RWPE2 (cell line): Measurements from ENCODE around the gene CCDC18.

Experiments
- ATAC-seq: fragments of 200-7000 bp; cut with Tn5 transposase; 3 replicates; pipeline ENCODE4 v1.9.1; 2021; ENCODE audit warnings: low read depth
- DNase-seq: peaks from one replicate; pipeline ENCODE4 v3.0.0-alpha.2; 2020; ENCODE audit warnings: low spot score
- H3K27ac ChIP-seq: fragments of 450-650 bp; 2 replicates; pipeline ENCODE4 v1.5.1; 2017; ENCODE audit warnings: mild to moderate bottlenecking; ENCODE audit not compliant: poor library complexity, severe bottlenecking
- H3K27me3 ChIP-seq: fragments of 250-450 bp; sonication (Bioruptor Pico); 2 replicates; pipeline ENCODE4 v1.5.1; 2021; ENCODE audit warnings: mild to moderate bottlenecking, moderate library complexity; ENCODE audit not compliant: insufficient read depth, poor library complexity, severe bottlenecking
- H3K36me3 ChIP-seq: fragments of 250-450 bp; sonication (Bioruptor Pico); 2 replicates; pipeline ENCODE4 v1.5.1; 2020; ENCODE audit warnings: low read depth, mild to moderate bottlenecking, moderate library complexity
- H3K4me1 ChIP-seq: fragments of 250-450 bp; sonication (Bioruptor Pico); 2 replicates; pipeline ENCODE4 v1.5.1; 2021; ENCODE audit warnings: mild to moderate bottlenecking, moderate library complexity; ENCODE audit not compliant: insufficient read depth, poor library complexity, severe bottlenecking
- H3K4me3 ChIP-seq: fragments of 250-450 bp; sonication (Bioruptor Pico); 2 replicates; pipeline ENCODE4 v1.5.1; 2021; ENCODE audit warnings: mild to moderate bottlenecking, moderate library complexity; ENCODE audit not compliant: severe bottlenecking
- H3K9me3 ChIP-seq: fragments of 250-450 bp; sonication (Bioruptor Pico); 2 replicates; pipeline ENCODE4 v1.5.1; 2021; ENCODE audit warnings: mild to moderate bottlenecking, moderate library complexity; ENCODE audit not compliant: severe bottlenecking
- TF ChIP-seq, protein P1 (sequence below): fragments of 450-650 bp; IDR thresholded peaks from one replicate; pipeline ENCODE4 v1.5.1; 2017; ENCODE audit warnings: mild to moderate bottlenecking, moderate library complexity; ENCODE audit not compliant: poor library complexity, severe bottlenecking

The CCDC18 gene

DNA sequence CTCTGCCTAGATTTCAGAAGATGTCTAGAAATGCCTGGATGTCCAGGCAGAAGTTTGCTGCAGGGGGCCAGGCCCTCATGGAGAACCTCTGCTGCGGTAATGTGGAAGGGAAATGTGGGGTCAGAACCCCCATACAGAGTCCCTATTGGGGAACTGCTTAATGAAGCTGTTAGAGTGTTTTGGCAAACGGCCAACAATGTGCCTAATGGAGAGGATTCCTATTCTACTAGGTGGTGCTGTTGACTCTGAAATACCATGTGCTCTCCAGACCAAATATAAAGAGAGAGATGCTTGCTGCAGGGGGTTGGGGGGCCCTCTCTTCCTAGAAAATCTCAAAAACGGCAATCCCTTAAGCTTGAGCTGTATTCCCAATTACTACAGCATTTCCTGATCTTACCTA lies 108.0 kb downstream of the CCDC18 start:
- TF ChIP-seq, protein P1, sequence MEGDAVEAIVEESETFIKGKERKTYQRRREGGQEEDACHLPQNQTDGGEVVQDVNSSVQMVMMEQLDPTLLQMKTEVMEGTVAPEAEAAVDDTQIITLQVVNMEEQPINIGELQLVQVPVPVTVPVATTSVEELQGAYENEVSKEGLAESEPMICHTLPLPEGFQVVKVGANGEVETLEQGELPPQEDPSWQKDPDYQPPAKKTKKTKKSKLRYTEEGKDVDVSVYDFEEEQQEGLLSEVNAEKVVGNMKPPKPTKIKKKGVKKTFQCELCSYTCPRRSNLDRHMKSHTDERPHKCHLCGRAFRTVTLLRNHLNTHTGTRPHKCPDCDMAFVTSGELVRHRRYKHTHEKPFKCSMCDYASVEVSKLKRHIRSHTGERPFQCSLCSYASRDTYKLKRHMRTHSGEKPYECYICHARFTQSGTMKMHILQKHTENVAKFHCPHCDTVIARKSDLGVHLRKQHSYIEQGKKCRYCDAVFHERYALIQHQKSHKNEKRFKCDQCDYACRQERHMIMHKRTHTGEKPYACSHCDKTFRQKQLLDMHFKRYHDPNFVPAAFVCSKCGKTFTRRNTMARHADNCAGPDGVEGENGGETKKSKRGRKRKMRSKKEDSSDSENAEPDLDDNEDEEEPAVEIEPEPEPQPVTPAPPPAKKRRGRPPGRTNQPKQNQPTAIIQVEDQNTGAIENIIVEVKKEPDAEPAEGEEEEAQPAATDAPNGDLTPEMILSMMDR = no peak
- no peaks in the 10 kb centered on the region for H3K9me3 ChIP-seq
- ATAC-seq = no peak
- no peaks in the 10 kb centered on the region for H3K4me1 ChIP-seq
- no peaks in the 10 kb centered on the region for H3K36me3 ChIP-seq
- no peak overlapping the region for H3K27ac ChIP-seq
- H3K27me3 ChIP-seq = no peaks in the 10 kb centered on the region
- H3K4me3 ChIP-seq = no peak overlapping the region
- no peak for DNase-seq

DNA sequence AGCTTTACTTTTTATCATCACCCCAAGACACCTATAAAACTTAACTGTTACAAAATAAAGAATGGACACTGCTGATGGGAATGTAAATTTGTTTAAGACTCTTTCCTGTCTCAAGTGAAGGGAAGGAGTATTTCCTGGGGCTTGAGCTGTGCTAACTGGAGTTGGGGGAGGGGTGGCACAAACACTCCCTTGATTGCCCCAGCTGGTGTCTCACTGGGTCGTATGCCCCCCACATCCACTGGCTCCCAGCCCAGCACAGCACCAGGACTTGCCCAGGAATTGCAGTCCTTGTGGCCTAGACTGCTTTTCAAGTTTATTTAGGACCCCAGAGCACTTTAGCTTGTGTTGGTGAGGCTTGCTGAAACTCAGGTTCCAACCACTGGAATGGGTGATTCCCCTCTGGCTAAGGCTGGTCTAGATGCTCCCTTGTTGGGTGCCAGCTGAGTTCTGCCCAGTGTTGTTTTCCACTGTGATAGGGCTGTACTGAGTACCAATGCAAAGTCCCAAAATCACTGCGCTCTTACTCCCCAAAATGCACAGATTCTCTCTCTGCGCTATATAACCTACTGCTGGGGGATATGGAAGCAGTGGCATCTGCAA lies 116.1 kb downstream of the CCDC18 start:
- no peak for ATAC-seq
- Histone ChIP-seq H3K4me3 (no peak overlapping the region), H3K27ac (no peak overlapping the region), H3K36me3 (no peaks in the 10 kb centered on the region), H3K9me3 (no peaks in the 10 kb centered on the region), H3K27me3 (no peaks in the 10 kb centered on the region), H3K4me1 (no peaks in the 10 kb centered on the region)
- DNase-seq = no peak
- TF ChIP-seq, protein P1 = no peak

GRCh38 chr1:93301131-93301530 lies 120.6 kb downstream of the CCDC18 start:
- H3K9me3 ChIP-seq = no peaks in the 10 kb centered on the region
- no peak for DNase-seq
- H3K36me3 ChIP-seq = no peaks in the 10 kb centered on the region
- H3K4me1 ChIP-seq = no peaks in the 10 kb centered on the region
- no peak overlapping the region for H3K27ac ChIP-seq
- H3K4me3 ChIP-seq = no peak overlapping the region
- H3K27me3 ChIP-seq = no peaks in the 10 kb centered on the region
- TF ChIP-seq, protein P1 = no peak
- ATAC-seq = no peak

- DNase-seq = no peak
- TF ChIP-seq, protein P1 = no peak
- Histone ChIP-seq H3K27me3 (no peaks in the 10 kb centered on the region), H3K4me3 (no peak overlapping the region), H3K36me3 (no peaks in the 10 kb centered on the region), H3K4me1 (no peaks in the 10 kb centered on the region), H3K9me3 (no peaks in the 10 kb centered on the region), H3K27ac (no peak overlapping the region)
- ATAC-seq = no peak
These were observed 121.6 kb downstream of the CCDC18 start for GRCh38 chr1:93302078-93302477.

DNA sequence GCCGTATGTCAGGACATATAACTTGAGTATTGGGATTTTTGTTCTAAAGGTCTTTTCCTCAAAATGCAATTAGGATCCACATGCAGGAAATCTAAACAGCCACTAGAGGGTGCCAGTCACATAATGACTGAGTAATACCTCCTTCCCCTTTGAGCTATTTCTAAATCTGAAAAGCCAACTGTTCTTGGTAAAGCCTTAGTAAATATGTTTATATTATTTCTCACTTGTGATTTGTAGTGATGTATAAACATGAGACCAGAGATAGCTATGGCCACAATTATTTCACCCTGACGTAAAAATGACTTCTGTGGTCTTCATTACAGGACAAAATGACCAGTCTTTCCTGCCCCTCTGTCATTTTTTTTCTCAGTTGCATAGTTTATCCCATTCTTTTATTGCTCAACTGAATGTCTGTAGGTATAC lies 124.2 kb downstream of the CCDC18 start:
- Histone ChIP-seq H3K27me3 (no peaks in the 10 kb centered on the region), H3K27ac (no peak overlapping the region), H3K36me3 (no peaks in the 10 kb centered on the region), H3K9me3 (no peaks in the 10 kb centered on the region), H3K4me3 (no peak overlapping the region), H3K4me1 (no peaks in the 10 kb centered on the region)
- TF ChIP-seq, protein P1 = peak; percentile 97
- peak; percentile 62; the same call in 1 of the 3 replicates for ATAC-seq
- DNase-seq = no peak
